GM18498 (cell line): ENCODE results near the gene RTL1.

ENCODE experiments used
- ATAC-seq: cut with Tn5 transposase; IDR thresholded peaks from one replicate; pipeline ENCODE4 v1.9.1; 2021; ENCODE audit warnings: mild to moderate bottlenecking, moderate library complexity; ENCODE audit not compliant: unreplicated experiment

RTL1 gene

DNA sequence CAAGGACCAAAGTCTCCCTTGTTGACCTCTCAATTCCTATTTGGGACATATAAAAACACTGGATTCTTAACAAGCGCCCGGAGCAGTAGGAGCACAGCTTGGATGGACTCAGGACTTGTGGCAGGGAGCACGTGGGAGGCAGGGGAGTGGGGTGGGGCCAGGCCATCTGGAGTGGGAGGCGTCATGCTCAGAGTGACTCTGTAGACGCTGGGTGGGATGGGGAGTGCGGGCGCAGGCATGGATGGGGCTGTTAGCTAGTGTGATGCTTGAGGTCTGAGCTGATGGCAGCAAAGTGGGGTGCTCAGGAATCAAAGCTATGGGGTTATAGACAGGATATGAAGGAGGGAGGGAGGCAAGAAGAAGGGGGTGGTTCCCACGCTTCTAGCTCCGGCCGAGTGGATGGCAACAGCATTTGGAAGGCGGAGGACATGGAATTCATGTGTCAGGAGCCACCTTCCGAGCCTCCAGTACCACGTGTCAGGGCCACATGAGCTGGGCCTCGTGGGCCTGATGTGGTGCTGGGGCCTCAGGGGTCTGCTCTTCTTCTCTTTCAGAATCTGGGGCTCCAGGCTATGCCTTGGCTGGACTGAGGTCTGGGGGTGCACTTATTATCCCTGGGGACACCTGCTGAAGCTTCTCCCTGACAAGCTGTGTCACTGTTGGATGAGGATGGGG lies 51.4 kb downstream of the RTL1 start:
- ATAC-seq, result no peak

DNA sequence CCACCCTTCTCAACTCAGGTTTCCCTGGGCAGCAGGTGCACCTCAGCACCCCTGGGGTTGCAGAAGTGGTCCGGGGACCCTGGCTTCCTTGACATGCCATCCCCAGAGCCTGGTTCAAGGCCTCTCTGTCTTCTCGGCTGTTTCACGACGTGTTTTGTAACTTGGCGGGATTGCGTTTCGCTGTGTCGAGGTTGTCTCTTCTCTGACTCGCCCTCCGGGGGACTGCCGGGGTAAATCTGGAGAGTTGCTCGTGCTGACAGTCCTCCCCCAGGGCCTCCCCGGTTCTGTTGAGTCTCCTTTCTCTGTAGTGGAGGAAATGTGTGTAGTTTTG lies 52.0 kb downstream of the RTL1 start:
- ATAC-seq, result no peak

DNA sequence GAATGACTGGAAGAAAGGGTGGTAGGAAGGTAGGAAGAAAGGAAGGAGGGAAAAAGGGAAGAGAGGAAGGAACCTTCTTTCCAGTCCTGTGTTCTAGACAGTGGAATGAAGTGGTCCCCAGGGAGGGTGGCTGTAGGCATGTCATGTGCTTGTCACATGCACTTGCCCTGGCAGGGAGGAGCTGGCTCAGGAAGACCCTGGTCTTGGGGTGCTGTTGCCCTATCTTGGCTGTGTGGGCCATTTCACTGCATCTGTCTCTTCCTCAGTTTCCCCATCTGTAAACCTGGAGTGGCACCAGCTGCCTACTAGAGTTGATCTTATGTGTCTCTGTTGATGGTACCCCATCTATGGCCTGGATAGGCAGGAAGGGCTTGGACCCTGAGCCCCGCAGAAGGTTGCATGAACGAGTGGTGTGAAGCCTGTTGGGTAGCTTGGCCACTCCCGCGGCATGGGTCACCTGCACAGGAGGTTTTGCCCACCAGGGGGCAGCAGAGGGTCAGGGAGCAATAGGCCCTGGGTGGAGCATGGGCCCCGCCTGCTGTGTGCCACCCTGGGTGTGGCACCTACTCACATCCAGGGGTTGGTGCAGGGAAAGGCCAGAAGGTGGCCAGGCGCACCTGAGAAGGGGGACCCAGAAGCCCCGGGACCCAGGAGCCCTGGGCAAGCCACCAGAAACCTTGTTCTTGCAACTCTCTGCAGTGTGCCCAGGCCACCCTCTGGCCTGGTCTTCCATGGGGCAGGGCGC lies 52.5 kb downstream of the RTL1 start:
- no peak for ATAC-seq

DNA sequence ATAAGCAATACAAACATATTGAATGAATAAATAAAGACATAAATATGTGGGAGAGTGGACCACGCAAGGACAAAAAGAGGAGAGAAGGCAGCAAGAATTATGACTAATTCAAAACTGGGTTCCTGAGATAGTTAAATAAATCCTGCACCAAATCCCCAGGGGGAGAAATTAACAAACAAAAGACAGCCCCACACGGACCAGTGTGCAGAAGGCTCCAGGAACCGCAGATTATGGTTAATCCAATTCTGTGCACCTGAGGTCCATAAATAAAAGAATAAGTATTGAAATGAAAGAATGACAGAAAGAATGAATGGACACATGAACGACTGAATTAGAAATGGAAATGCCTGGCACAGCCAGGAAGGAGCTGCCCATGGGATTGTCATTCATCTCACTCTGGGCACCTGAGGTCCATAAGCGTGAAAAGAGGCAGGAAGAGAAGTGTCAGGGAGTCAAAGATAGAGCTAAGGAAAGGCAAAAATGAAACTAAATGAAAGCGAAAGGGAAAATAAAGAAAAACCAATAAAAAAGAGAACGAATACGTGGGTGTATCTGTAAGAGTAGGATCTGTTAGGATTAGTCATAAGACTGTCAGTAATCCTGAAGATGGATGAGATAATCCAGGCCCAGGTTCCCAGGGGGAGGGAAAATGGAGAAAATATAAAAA lies 54.3 kb downstream of the RTL1 start:
- no peak for ATAC-seq

DNA sequence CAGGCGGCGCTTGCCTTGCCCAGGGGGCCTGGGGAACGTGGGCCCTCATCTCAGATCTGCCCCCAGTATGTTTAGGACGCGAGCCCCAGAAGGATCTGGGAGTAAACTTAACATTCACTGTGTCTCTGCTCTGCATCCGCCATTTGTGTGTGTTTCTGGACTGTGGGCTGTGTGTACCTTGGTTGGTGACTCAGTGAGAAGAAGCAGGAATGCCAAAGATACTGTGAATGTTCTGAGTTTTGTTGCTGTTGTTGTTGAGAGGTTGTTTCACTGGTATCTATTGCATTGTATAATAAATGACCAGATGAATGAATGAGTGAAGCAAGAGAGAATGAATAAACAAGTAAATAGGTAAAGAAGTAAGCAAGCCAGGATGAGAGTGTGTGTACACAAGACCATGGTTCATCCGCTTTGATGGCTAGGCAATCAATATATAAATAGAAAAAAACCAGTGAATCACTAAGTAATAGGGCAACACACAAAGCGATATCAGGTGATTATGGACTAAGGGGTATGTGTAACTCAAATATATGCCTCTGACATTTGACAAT lies 57.1 kb downstream of the RTL1 start:
- no peak for ATAC-seq

DNA sequence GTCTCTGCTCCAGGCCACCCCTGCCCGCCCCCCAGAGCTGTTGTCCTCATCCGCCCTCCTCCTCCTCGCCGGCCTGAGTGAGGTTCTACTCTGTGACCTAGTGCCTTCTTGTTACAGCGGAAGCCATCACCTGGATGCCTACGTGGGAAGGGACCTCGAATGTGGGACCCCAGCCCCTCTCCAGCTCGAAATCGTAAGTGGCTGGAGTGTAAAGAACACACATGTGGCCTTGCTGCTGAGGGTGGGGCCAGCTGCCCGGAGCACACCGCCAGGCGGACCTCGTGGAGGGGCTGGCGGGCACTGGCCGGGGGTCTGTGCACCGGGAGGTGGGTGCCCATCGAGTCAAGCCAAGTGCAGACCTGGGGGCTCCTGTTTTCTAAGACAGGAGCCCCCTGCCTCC lies 58.2 kb downstream of the RTL1 start:
- ATAC-seq, result no peak

DNA sequence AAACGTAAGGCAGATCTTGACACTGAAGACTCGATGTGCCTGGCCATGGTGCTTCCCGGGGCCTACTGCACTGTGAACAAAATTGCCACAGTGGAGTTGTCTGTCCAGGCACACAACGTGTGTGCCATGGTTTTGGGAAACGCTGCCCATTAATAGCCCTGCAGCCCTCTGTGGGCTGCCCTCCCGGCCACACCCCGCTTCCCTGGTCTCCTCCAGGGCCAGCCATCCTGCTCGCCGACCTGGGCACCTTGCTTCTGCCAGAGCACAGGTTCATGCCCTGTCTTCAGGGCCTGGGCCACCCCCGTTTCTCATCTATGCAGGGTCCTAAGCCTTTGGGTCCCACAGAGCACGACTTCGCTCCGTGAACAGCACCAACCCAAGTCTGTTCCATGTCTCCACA lies 58.7 kb downstream of the RTL1 start:
- ATAC-seq, result no peak

DNA sequence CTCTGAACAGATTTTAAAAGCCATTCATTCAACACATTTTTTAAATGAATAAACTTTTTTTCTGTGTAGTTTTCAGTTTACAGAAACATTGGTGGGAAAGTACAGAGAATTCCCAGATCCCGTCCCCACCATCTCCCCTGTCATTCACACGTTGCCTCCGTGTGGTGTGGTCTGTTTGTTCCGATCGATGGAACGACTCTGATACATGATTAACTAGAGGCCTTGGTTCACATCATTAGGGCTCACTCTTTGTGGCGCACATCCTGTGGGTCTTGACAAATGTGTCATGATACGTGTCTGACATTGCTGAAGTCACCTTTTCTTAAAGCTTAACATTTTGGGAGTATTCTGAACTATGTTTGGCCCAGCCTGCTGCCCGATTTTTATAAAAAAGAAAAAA lies 59.1 kb downstream of the RTL1 start:
- no peak for ATAC-seq

DNA sequence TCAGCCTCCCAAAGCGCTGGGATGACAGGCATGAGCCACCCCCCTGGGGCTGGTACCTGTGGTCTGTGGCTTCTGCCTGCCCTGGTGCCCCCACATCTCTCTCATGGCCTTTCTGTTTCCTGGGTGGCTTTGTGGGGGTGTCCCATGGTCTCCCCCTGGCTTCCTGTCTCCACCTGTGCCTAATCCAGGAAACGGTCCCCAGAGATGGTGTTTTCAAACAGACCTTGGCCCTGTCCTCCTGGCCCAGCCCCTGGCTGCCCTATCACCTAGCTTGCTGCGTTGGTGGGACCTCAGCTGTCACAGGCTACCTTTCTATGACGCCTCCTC lies 59.5 kb downstream of the RTL1 start:
- ATAC-seq, result no peak

DNA sequence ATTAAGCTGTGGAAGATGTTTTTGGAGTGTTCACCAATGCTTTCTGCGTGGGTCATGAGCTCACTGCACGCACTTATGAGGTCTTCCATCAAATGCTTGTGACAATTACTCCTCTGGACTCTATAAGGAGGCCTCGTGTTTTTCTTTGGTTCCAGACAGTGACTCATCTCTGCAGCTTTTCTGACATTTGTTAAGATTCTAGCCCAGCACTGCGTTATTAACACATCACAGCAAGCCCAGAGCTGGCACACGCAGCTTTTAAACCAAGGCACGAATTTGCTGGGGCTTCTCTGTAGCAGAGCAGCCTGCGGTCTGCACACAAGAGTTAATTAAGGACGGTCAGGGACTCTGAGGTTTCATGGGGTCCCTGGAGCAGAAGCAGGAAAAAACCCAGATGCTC lies 60.7 kb downstream of the RTL1 start:
- ATAC-seq, result no peak

DNA sequence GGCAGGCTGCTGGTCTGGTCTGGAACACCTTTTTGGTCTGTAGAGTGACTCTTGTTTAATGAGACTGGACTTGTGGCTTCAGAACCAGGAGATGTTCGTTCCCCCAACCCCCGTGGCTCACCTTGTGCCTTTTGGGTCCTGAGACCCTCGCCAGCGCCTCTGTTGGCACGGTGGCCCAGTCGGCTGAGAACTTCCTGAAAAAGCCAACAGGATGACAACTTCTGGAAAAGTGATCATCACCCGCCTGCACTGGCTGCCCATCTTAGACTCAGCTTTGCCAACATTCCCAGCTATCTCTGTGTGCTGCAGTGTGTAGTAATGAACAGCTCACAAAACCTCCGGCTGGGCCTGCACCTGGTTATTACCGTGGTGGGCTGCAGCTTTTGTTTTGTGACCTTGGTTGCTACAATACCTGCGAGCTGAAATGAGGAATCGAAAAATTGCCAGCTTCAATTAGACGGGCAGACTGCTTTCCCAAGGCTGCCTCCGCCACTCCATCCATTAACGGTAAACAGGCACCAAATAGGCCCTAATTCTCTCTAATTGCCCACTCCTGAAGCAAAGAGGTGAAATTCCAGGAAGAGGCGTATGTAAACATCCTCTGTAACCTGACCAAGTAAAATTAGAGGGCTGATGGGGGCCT lies 61.6 kb downstream of the RTL1 start:
- ATAC-seq, result no peak

DNA sequence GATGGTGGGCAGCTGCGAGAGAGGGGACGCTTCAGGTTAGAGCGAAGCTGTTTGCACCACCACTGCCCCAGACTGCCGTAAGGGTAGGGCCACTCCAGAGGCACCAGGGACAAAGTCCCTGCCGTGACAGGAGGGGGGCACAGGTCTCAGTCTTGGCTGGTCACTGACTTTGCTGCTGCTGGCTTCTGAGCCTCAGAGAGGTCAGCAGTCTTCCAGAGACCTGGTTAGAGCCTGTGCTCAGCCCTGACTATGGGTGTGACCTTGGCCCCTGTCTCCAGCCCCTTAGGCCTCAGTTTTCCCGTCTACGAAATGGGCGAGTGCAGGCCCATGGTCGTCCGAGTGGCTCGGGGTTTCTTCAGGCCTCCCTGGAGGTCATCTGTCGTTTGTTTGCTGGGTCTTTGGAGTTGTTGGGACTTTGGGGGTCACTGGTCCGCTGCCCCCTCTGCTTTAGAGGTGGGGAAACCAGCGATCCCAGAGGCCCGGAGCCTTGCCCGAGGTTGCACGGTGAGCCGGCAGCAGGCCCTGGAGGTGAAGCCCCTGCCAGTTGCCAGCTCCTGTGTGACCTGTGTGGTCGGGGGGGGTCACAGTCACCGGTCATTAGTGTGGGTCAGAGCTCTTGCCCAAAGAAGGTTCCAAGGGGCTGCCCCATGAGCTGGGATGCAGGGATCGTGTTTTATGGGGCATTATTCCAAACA lies 62.3 kb downstream of the RTL1 start:
- no peak for ATAC-seq

DNA sequence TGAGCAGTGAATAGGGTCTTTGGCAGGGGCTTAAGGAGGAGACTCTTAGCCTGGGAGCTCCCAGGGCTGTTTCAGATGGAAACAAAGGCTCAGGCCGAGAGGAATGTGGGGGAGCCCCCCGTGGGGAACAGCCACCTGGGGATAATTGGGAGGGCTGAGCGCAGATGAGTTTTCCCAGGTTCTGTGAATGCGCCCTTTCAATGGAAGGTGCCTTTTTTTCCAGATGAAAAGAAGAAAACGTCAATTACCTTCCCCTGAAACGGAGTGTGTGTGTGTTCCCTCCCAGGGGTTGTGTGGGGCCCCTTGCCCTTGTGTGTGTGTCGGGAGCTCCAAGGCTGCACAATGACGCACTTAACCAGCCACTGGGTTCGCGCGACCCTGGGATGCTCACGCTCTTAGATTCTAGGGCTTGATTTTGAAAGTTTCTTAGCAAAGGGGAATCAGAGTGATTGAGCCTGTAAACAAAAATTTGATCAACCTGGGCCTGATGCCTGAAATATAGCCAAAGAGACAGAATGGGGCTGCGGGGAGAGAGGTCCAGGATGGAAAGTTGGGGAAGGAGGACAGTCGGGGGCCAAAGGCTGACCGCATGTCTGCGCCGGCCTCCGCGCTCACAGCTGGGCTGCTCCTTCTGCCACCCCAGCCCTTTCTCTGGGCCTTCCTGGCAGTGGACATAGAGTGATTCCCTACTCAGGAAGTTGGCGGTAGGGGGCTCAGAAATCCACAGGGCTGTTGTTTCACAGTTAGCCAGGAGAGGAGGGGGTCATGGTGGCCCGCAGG lies 63.0 kb downstream of the RTL1 start:
- ATAC-seq, result no peak

DNA sequence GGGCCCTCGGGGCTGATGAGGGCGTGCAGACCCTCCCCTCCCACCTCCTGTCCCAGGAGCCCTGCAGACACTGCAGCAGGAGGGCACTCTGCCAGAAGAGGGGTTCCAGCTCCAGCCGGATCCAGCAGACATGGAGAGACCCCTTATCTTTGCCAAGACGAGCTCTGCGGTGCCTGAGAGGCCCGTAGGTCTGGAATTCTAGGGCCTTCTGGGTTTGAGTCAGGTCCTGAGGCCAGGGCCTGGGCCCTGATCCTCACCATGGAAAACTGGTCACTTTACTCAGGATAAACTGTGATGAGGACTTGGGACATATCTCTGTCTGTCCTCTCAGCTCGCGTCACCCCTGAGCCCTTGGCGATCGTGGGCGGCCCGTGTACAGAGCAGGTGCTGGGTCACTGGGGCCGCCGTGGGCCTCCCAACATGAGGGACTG lies 63.8 kb downstream of the RTL1 start:
- no peak for ATAC-seq

DNA sequence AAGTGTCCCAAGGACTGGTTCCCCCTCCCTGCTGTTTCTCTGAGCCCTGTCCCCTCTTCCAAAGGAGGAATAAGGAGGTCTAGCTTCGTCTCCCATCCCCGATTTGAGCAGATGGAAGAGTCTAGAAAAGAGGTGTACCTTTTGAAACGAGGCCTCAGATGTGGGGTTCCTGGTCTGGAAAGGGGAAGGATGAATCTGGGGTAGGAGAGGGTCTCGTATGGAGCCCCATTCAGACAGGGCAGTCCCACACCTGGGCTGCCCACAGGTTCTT lies 64.3 kb downstream of the RTL1 start:
- no peak for ATAC-seq

DNA sequence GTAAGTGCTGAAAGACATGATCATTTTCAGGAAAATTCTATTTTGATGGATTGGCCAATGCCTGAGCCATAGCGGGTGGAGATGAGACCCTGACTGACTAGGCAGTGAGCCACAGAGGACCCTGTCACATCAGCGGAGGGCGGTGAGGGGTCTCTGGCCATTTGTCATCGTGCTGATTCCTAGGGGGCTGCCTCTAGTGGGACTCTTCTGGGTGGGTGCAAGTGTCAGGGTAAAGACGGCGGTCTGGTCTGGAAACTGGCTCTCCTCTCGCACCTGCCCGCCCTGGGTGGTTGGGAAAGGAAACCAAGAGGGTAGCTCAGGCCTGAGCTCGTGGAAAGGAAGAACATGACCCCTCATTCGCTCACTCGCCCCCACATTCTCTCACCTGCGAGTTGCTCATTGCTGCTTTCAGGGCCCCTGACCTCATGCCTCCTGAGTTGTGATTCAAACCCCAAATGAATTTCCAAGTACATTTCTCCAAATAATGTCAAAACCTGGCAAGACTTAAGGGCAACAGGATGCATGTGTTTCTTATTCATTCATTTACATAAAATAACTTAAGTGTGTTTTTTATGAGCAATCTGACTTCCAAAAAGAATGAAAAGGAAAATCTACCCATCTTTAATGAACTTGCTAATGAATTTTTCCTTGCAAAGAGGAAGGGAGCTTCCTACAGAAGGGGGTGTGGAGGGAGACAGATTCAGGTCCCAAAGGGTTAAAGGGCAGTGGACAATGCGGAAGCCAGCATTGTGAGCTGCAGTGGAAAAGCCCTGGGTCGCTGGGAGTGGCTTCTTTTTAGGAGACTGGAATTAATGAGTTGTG lies 64.8 kb downstream of the RTL1 start:
- no peak for ATAC-seq

DNA sequence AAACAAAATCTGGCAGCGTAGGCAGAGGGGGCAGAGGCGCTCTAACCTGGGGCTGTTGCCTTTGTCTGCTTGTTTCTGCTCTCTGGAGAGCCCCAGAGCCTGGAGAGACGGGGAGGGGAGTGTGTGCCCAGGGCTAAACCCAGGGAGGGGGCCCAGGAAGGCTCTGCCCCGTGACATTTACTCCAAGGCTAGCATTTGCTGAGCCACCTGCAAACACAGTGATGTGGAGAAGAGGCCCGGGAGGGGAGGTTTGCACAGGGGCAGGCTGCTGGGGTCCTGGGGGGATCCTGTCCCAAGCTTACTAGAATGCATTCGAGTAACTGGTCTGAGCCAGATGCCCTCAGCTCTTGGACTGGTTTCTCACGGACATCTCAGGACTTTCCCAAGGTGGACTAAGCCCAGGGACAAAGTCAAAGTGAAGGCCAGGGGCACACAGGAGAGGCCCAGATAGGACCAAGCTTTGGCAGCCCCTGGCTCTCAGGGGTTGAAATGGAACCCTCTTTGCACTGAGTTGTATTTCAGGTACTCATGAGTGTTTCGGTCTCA lies 65.6 kb downstream of the RTL1 start:
- no peak for ATAC-seq

DNA sequence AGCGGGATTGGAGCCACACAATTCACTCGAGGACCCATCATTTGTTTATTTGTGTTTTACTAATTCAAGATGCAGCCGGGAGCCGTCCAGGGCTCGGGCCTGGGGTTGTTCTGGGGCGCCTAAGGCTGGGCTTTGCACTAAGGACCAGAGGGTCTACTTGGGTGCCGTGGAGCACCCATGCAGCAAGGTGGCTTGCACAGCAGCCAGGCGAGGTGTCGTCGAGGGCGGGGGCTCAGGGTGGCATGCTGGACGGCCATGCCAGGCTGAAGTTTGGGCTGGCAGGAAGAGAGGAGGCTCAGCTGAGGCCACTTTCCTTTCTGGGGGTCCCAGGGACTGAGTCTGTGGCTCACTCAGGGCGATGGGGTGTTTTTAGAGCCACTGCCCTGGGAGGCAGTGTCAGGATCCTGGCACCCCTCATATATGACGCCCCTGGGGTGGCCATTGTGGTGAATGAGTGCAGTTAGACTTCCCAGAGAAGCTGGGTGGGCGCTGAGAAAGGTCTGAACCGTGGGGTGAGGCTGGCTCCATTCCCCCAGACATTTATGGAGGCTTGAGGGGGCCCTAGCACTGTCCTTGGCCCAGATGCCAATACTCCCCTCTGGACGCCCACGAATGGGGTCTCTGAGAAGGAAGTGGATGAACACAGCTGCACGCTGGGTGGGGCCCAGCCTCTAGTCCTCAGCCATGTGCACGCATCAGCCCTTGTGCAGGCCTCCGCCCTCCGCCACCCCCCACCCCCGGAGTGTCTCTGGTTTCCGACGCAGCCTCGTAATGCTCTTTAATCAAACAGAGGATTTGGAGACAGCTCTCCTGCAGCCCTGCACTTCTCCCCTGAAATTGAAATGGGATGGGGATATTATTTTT lies 66.3 kb downstream of the RTL1 start:
- ATAC-seq, result no peak
